GM19240 (cell line): ENCODE results near the gene KRTAP10-5.

Source experiments
- DNase-seq: peaks from one replicate; pipeline ENCODE4 v3.0.0; 2011; ENCODE audit warnings: low spot score; ENCODE audit not compliant: insufficient read length

KRTAP10-5 gene

GRCh38 chr21:44530221-44530902, 50.0 kb downstream of the KRTAP10-5 start:
- DNase-seq, result no peak

GRCh38 chr21:44529503-44530125, 50.8 kb downstream of the KRTAP10-5 start:
- DNase-seq, result no peak
